Measurements from ENCODE around the gene ZBTB33.

The ZBTB33 gene

GRCh38 chrX:120250522-120251271, at the start of gene ZBTB33:
Gene ZBTB33 (plus strand): TSS chrX:120250812. CDS start chrX:120253416, 2,604 bp downstream.
- peak; percentile 75 for DNase-seq (ENCODE audit: low read depth)

- no peak for DNase-seq (ENCODE audit: low read depth)
Measured at GRCh38 chrX:120200851-120201250, 49.8 kb upstream of the ZBTB33 start.

- no peak for DNase-seq (ENCODE audit: low read depth)
Measured at GRCh38 chrX:120205816-120206753, 44.5 kb upstream of the ZBTB33 start.

- DNase-seq (ENCODE audit: low read depth) = no peak
Measured at GRCh38 chrX:120207009-120207605, 43.5 kb upstream of the ZBTB33 start.

- DNase-seq (ENCODE audit: low read depth) = peak; percentile 33
Measured at GRCh38 chrX:120213438-120214265, 37.0 kb upstream of the ZBTB33 start.

GRCh38 chrX:120223374-120223773, 27.2 kb upstream of the ZBTB33 start:
- no peak for DNase-seq (ENCODE audit: low read depth)

GRCh38 chrX:120224388-120224787, 26.2 kb upstream of the ZBTB33 start:
- no peak for DNase-seq (ENCODE audit: low read depth)

- no peak for DNase-seq (ENCODE audit: low read depth)
Measured at GRCh38 chrX:120228187-120228908, 22.3 kb upstream of the ZBTB33 start.

GRCh38 chrX:120235284-120235683, 15.3 kb upstream of the ZBTB33 start:
- no peak for DNase-seq (ENCODE audit: low read depth)

GRCh38 chrX:120236687-120237479, 13.7 kb upstream of the ZBTB33 start:
- DNase-seq (ENCODE audit: low read depth) = no peak

- DNase-seq (ENCODE audit: low read depth) = no peak
Measured at GRCh38 chrX:120238933-120239332, 11.7 kb upstream of the ZBTB33 start.

GRCh38 chrX:120242813-120243212, 7.8 kb upstream of the ZBTB33 start:
- no peak for DNase-seq (ENCODE audit: low read depth)

- no peak for DNase-seq (ENCODE audit: low read depth)
Measured at GRCh38 chrX:120244395-120244734, 6.2 kb upstream of the ZBTB33 start.

GRCh38 chrX:120244735-120245498, 5.7 kb upstream of the ZBTB33 start:
- peak; percentile 22 for DNase-seq (ENCODE audit: low read depth)

- DNase-seq (ENCODE audit: low read depth) = no peak
Measured at GRCh38 chrX:120251471-120252011, 929 bp downstream of the ZBTB33 start.

GRCh38 chrX:120253784-120254183, 3.2 kb downstream of the ZBTB33 start:
- no peak for DNase-seq (ENCODE audit: low read depth)

- DNase-seq (ENCODE audit: low read depth) = no peak
Measured at GRCh38 chrX:120260369-120260768, 9.8 kb downstream of the ZBTB33 start.

GRCh38 chrX:120262859-120263708, 12.5 kb downstream of the ZBTB33 start:
- DNase-seq (ENCODE audit: low read depth) = no peak
